Rectal smooth muscle tissue (tissue), 1 donor: ENCODE data around the gene SPEF1.

ENCODE experiments used
- H3K27ac ChIP-seq: one replicate; pipeline ENCODE4 v1.7.0; 2013; ENCODE audit warnings: low read depth, low read length, inconsistent platforms
- H3K27me3 ChIP-seq: one replicate; pipeline ENCODE4 v1.7.0; 2013; ENCODE audit warnings: low read length; ENCODE audit not compliant: control insufficient read depth, insufficient read depth
- H3K36me3 ChIP-seq: one replicate; pipeline ENCODE4 v1.7.0; 2013; ENCODE audit warnings: low read length; ENCODE audit not compliant: control insufficient read depth, insufficient read depth
- H3K4me1 ChIP-seq: one replicate; pipeline ENCODE4 v1.7.0; 2013; ENCODE audit warnings: low read length; ENCODE audit not compliant: control insufficient read depth, insufficient read depth
- H3K4me3 ChIP-seq: one replicate; pipeline ENCODE4 v1.7.0; 2013; ENCODE audit warnings: low read length
- H3K9ac ChIP-seq: one replicate; pipeline ENCODE4 v1.7.0; 2013; ENCODE audit warnings: low read length

SPEF1 gene

DNA sequence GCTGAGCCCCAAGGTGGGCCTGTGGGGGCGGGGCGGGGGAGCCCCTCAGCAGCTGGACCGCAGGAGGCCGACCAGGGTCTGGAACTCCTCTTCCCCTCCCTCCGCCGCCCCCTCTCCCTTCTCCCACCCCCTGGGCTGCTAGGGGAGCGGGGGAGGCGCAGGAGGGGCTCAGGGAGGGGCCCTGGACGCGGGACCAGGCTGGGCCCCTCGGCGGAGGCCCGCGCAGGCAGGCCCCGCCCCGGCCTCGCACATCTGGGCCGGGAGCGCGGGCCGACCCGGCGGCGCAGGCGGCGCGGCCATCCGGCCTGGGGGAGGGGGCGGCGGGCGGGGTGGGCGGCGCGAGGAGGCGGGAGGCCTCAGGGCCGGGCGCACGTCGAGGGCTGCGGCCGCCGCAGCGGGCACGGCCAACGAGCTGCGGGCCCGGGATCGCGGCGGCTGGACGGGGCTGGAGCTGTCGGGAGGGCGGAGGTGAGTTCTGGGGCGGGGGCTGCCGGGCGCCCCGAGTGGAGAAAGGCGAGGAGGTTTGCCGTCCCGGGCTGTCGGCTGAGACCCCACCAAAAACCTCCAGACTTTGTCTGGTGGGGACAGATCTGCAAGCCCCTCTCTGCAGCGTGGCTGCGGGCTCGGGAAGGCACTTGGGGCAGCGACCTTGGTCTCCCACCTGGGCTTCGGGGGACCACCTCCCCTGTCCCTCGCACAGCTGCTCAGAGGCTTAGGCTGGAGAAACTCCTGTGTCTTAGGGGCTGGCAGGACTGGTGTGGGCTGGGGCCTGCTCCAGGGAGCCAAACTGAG, 48.7 kb downstream of the SPEF1 start, which contains the start of gene HSPA12B:
Gene HSPA12B (plus strand): TSS at position 359 of the 792 bp plus-strand sequence. CDS start 5,990 bp downstream, outside the sequence.
- no peaks in the 10 kb centered on the region for H3K4me1 ChIP-seq
- H3K4me3 ChIP-seq, result peak within 1 kb of the TSS; percentile 56
- H3K27ac ChIP-seq, result peak within 1 kb of the TSS; percentile 11
- peaks cover 8% of the 10 kb centered on the region for H3K27me3 ChIP-seq
- peak within 1 kb of the TSS; percentile 26 for H3K9ac ChIP-seq
- no peaks in the 10 kb centered on the region for H3K36me3 ChIP-seq

DNA sequence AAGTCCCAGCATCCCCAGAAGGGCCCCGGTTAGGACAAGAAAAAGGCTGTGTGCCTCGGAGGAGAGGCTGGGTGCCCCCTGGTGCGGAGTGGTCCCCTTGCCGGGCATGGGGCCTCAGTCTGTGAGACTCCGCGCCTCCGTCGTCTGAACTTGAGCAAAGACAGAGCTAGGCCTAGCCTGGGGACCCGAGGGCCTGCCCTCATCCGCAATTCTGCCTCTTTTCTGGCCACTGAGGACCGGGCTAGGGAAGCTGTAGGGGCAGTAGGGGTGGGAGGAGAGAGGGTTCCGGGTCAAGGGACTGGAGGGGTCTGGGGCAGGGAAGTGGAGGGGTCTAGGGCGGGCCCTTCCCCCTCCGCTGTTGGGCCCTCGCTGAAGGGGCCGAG, 49.3 kb downstream of the SPEF1 start:
- Histone ChIP-seq H3K36me3 (no peaks in the 10 kb centered on the region), H3K27me3 (peaks cover 8% of the 10 kb centered on the region), H3K27ac (no peak overlapping the region), H3K4me1 (no peaks in the 10 kb centered on the region), H3K4me3 (no peak overlapping the region), H3K9ac (no peak overlapping the region)

- Histone ChIP-seq H3K4me1 (no peaks in the 10 kb centered on the region), H3K4me3 (no peak overlapping the region), H3K9ac (no peak overlapping the region), H3K36me3 (no peaks in the 10 kb centered on the region), H3K27ac (no peak overlapping the region), H3K27me3 (peaks cover 8% of the 10 kb centered on the region)
Observed at GRCh38 chr20:3730803-3731672, 50.2 kb downstream of the SPEF1 start.

DNA sequence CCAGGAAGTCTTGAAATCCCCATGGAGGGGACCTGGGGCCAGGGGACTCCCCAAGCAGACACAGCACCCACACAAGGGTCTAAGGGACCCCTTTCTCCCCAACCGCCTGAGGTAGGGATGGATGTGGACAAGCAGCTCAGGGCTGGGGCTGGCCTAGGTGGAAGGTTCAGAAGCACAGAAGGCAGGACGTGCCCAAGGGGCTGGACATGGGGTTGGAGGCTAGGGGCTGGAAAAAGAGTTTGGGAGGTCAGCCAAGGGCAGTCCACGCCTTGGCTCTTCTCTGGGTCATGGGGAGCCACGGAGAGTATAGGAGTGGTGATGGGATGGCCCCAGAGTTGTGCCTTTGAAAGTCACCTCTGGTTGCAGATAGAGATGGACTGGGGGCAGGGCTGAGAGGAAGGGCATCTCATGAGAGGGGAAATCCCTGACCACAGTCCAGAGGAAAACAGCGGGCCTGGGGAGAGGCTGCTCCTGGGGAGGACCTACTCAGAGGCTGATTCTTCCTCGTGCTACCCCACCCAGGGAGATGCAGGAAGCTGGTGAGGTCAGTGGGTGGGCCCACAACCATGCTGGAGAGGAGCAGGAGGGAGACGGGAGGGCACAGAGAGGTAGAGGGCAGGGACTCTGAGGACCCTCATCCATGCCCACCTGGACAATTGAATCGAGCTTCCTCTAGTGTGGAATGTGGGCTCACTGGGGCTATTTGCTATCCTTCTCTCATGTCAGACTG, 51.3 kb downstream of the SPEF1 start:
- Histone ChIP-seq H3K27ac (no peak overlapping the region), H3K4me1 (no peaks in the 10 kb centered on the region), H3K36me3 (no peaks in the 10 kb centered on the region), H3K27me3 (peaks cover 8% of the 10 kb centered on the region), H3K4me3 (no peak overlapping the region), H3K9ac (no peak overlapping the region)

GRCh38 chr20:3729378-3729777, 51.9 kb downstream of the SPEF1 start:
- H3K4me1 ChIP-seq, result no peaks in the 10 kb centered on the region
- no peak overlapping the region for H3K27ac ChIP-seq

GRCh38 chr20:3728876-3729275, 52.4 kb downstream of the SPEF1 start:
- no peak overlapping the region for H3K27ac ChIP-seq
- H3K27me3 ChIP-seq, result peaks cover 8% of the 10 kb centered on the region
- no peaks in the 10 kb centered on the region for H3K36me3 ChIP-seq
- H3K4me3 ChIP-seq, result no peak overlapping the region
- no peak overlapping the region for H3K9ac ChIP-seq
- no peaks in the 10 kb centered on the region for H3K4me1 ChIP-seq

More at GRCh38 chr20:3729378-3729777, 51.9 kb downstream of the SPEF1 start:
- H3K4me3 ChIP-seq, result no peak overlapping the region
- peaks cover 8% of the 10 kb centered on the region for H3K27me3 ChIP-seq
- no peak overlapping the region for H3K9ac ChIP-seq
- no peaks in the 10 kb centered on the region for H3K36me3 ChIP-seq

- Histone ChIP-seq H3K9ac (no peak overlapping the region), H3K4me1 (no peaks in the 10 kb centered on the region), H3K27me3 (peaks cover 8% of the 10 kb centered on the region), H3K36me3 (no peaks in the 10 kb centered on the region), H3K27ac (no peak overlapping the region), H3K4me3 (no peak overlapping the region)
Observed at GRCh38 chr20:3728354-3728753, 52.9 kb downstream of the SPEF1 start.
